Ishikawa (cell line): ENCODE results near the gene CLEC7A.
A peak's percentile ranks its signal among the peaks of the same experiment; 100 is the strongest.

Experiments
- CEBPB ChIP-seq: IDR thresholded peaks from 2 replicates; pipeline ENCODE4 v1.6.1; 2012
- CREB1 ChIP-seq: IDR thresholded peaks from 2 replicates; pipeline ENCODE4 v1.6.1; 2012; ENCODE audit warnings: low read depth
- EGR1 ChIP-seq: IDR thresholded peaks from 2 replicates; pipeline ENCODE4 v1.6.1; 2012
- EP300 ChIP-seq: IDR thresholded peaks from 2 replicates; pipeline ENCODE4 v1.6.1; 2012; ENCODE audit warnings: borderline replicate concordance
- FOXM1 ChIP-seq: IDR thresholded peaks from 2 replicates; pipeline ENCODE4 v1.6.1; 2012; ENCODE audit warnings: low read depth, borderline replicate concordance
- NFIC ChIP-seq: IDR thresholded peaks from 2 replicates; pipeline ENCODE4 v1.6.1; 2012
- RAD21 ChIP-seq: IDR thresholded peaks from 2 replicates; pipeline ENCODE4 v1.6.1; 2012; ENCODE audit warnings: low read depth
- TAF1 ChIP-seq: IDR thresholded peaks from 2 replicates; pipeline ENCODE4 v1.6.1; 2012; ENCODE audit warnings: low read depth, mild to moderate bottlenecking
- TCF12 ChIP-seq: IDR thresholded peaks from 2 replicates; pipeline ENCODE4 v1.6.1; 2012; ENCODE audit warnings: low read depth
- TEAD4 ChIP-seq: IDR thresholded peaks from 2 replicates; pipeline ENCODE4 v1.6.1; 2012
- YY1 ChIP-seq: IDR thresholded peaks from 2 replicates; pipeline ENCODE4 v1.6.1; 2012; ENCODE audit warnings: low read depth
- ZBTB7A ChIP-seq: IDR thresholded peaks from 2 replicates; pipeline ENCODE4 v1.6.1; 2012; ENCODE audit warnings: low read depth
- TF ChIP-seq, protein P1 (sequence below): IDR thresholded peaks from 2 replicates; pipeline ENCODE4 v1.6.1; 2012
- TF ChIP-seq, protein P2 (sequence below): IDR thresholded peaks from 2 replicates; pipeline ENCODE4 v1.6.1; 2012
- TF ChIP-seq, protein P3 (sequence below): IDR thresholded peaks from 2 replicates; pipeline ENCODE4 v1.6.1; 2012; ENCODE audit warnings: low read depth, mild to moderate bottlenecking

Gene CLEC7A

DNA sequence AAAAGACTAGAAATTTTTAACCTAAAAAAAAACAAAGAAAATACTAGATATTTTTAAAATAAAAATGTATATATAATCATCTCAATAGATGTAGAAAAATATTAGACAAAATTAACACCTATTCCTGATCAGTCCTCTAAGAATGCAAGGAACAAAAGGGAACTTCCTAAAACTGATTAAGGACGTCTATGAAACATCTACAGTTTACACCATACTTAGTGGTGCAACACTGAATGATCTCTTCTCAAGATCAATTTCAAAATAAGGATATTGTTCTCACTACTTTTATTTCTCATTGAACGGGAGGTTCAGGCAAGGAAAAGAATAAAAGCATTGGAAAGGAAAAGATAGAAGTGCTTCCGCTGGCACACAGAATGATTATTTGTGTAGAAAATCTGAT is 26.0 kb upstream of the CLEC7A start:
- TF ChIP-seq TCF12 (no peak), TEAD4 (no peak), TAF1 (no peak), ZBTB7A (no peak), CEBPB (no peak), FOXM1 (no peak), EP300 (no peak), NFIC (no peak), YY1 (no peak), EGR1 (no peak)
- TF ChIP-seq, protein P1, sequence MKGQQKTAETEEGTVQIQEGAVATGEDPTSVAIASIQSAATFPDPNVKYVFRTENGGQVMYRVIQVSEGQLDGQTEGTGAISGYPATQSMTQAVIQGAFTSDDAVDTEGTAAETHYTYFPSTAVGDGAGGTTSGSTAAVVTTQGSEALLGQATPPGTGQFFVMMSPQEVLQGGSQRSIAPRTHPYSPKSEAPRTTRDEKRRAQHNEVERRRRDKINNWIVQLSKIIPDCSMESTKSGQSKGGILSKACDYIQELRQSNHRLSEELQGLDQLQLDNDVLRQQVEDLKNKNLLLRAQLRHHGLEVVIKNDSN = no peak

DNA sequence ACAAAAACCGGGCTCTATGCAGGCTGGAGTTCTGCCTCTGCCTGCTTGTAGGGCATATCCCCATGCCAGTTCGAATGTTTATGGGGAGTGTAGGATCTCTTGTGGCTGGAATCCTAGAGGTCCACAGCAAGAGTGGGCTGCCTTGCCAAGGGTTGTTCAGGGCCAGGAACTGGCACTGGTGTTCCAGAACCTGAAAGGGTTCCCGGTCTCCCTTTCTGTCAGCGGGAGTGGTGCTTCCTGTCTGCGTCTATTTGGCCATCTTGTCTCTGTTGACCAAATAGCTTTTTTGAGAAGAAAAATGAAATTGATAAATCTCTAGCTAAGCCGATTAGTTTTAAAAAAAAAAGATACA is 24.1 kb upstream of the CLEC7A start:
- TF ChIP-seq ZBTB7A (no peak), CREB1 (no peak), TCF12 (no peak), NFIC (no peak), CEBPB (no peak), RAD21 (no peak), FOXM1 (no peak), TEAD4 (no peak), YY1 (no peak), EP300 (no peak), TAF1 (no peak), EGR1 (no peak)
- TF ChIP-seq, protein P2, sequence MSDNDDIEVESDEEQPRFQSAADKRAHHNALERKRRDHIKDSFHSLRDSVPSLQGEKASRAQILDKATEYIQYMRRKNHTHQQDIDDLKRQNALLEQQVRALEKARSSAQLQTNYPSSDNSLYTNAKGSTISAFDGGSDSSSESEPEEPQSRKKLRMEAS = no peak
- TF ChIP-seq, protein P1 = no peak
- TF ChIP-seq, protein P3, sequence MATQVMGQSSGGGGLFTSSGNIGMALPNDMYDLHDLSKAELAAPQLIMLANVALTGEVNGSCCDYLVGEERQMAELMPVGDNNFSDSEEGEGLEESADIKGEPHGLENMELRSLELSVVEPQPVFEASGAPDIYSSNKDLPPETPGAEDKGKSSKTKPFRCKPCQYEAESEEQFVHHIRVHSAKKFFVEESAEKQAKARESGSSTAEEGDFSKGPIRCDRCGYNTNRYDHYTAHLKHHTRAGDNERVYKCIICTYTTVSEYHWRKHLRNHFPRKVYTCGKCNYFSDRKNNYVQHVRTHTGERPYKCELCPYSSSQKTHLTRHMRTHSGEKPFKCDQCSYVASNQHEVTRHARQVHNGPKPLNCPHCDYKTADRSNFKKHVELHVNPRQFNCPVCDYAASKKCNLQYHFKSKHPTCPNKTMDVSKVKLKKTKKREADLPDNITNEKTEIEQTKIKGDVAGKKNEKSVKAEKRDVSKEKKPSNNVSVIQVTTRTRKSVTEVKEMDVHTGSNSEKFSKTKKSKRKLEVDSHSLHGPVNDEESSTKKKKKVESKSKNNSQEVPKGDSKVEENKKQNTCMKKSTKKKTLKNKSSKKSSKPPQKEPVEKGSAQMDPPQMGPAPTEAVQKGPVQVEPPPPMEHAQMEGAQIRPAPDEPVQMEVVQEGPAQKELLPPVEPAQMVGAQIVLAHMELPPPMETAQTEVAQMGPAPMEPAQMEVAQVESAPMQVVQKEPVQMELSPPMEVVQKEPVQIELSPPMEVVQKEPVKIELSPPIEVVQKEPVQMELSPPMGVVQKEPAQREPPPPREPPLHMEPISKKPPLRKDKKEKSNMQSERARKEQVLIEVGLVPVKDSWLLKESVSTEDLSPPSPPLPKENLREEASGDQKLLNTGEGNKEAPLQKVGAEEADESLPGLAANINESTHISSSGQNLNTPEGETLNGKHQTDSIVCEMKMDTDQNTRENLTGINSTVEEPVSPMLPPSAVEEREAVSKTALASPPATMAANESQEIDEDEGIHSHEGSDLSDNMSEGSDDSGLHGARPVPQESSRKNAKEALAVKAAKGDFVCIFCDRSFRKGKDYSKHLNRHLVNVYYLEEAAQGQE = no peak

DNA sequence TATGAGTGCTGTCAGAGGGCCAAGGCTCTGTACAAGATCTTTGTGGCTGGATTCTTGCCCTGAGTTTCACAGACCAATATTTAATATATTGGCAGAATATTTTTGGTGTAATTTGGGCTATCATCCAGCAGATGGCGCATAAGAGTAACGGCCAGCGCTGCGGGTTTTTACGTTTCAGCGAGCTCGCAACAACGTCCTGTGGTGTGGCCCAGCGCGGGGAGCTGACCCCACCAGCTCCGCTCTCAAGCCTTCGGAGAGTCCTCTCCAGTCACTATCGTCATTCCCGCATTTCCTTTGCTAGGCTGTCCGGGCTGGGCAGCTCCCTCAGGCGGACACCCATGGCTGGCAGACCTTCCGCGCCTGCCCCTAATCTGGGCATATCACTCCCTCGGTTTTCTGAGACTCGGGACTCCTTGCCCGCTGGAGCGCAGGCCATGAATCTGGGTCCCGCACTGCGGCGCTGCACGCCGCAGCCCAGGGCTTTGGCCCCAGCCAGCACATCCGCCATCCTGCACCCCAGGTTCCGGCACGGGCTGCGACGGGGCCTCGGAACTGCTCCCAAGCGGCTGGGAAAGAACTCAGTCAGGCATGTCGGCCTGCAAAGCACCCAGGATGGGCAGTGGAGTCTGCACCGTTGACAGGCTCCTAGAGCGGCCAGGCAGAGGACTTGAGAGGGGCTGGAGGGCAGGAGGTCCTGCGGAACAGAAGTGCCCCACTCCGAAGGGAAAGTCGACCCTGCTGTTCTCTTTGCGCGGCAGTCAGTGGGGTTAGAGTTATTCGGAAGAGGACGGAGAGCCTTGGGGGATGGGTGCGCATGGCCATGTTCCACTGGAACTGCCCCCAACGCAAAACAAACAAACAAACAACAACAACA is 23.5 kb upstream of the CLEC7A start:
- TF ChIP-seq EGR1 (no peak), TAF1 (no peak), RAD21 (peak; percentile 75), TEAD4 (0 out of 2 replicates have a peak, but pooled peaks have one; percentile 30)
- TF ChIP-seq, protein P3 = no peak
- TF ChIP-seq, protein P1 = no peak

DNA sequence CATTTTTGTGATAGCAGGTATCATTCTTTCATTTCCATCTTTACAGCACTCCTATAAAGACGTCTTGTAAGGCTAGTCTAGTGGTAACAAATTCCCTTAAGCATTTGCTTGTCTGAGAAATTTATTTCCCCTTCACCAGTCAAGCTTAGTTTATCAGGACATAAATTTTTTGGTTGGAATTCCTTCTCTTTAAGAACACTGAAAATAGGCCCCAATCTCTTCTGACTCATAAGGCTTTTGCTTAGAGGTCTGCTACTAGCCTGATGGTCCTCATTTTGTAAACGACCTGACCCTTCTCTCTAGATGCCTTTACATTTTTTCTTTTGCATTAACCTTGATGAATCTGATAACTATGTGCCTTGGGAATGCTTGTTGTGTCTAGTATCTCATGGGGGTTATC is 21.6 kb upstream of the CLEC7A start:
- TF ChIP-seq CEBPB = no peak
- no peak for TF ChIP-seq ZBTB7A
- TF ChIP-seq, protein P2 = no peak
- no peak for TF ChIP-seq NFIC
- TF ChIP-seq YY1 = no peak
- no peak for TF ChIP-seq CREB1
- TF ChIP-seq, protein P3 = no peak
- no peak for TF ChIP-seq TCF12
